Astrocyte of the spinal cord (primary cell): ENCODE data around the gene TTLL3.
A peak's percentile ranks its signal among the peaks of the same experiment; 100 is the strongest.

ENCODE experiments used
- DNase-seq: peaks from one replicate; pipeline ENCODE4 v3.0.0; 2011; ENCODE audit warnings: low read depth, low spot score
- H3K4me3 ChIP-seq: 2 replicates; pipeline ENCODE4 v1.5.1; 2011; ENCODE audit warnings: low read depth, mild to moderate bottlenecking, low read length, moderate library complexity
- in situ Hi-C: cut with HindIII; loops from 2 replicates; pipeline ENCODE4 v1.10.0; 2017; ENCODE audit warnings: low sequenced_read_pairs
- TF ChIP-seq, protein P1 (sequence below): IDR thresholded peaks from 2 replicates; pipeline ENCODE4 v1.5.1; 2012; ENCODE audit warnings: low read depth, mild to moderate bottlenecking, low read length, inconsistent platforms

TTLL3 gene

DNA sequence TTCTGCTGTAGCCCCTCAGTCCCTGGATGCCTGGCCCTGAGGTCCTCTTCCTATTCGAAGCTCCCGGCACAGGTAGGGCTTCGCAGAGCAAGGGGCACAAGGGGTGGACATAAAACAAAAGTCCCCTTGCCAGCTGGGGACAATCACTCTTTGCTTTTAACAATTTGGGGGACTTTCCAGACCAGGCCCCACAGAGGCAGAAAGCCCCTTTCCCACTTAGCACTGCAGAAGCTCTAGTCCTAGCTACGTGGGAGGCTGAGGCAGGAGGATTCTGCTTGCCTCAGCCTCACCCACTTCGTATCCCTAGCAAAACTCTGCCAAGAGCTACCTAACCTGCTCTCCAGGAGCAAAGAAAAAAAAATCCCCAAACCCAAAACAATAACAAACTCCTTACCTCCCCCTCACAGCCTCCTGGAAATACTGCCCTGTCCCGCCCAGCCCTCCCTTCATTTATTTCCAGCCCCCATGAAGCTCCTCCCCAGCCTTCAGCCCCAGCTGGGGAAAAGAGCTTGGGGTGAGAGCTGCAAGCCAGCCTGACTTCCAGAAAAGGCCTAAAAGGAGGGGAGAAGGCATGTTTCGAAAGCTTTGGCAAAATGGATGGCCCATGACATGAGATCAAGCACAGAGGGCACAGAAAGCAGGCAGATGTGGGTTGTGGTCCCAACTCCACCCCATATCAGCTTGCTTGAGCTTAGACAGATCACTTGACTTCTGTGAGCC lies 69.9 kb downstream of the TTLL3 start, which contains the start of gene CIDEC:
CIDEC (minus strand) TSS at position 424 of the 720 bp plus-strand sequence. CDS start 1,767 bp downstream, outside the sequence.
- TF ChIP-seq, protein P1, sequence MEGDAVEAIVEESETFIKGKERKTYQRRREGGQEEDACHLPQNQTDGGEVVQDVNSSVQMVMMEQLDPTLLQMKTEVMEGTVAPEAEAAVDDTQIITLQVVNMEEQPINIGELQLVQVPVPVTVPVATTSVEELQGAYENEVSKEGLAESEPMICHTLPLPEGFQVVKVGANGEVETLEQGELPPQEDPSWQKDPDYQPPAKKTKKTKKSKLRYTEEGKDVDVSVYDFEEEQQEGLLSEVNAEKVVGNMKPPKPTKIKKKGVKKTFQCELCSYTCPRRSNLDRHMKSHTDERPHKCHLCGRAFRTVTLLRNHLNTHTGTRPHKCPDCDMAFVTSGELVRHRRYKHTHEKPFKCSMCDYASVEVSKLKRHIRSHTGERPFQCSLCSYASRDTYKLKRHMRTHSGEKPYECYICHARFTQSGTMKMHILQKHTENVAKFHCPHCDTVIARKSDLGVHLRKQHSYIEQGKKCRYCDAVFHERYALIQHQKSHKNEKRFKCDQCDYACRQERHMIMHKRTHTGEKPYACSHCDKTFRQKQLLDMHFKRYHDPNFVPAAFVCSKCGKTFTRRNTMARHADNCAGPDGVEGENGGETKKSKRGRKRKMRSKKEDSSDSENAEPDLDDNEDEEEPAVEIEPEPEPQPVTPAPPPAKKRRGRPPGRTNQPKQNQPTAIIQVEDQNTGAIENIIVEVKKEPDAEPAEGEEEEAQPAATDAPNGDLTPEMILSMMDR = no peak
- no peak within 1 kb of the TSS for H3K4me3 ChIP-seq
- DNase-seq = no peak
- in situ Hi-C loops = no loop called here

DNA sequence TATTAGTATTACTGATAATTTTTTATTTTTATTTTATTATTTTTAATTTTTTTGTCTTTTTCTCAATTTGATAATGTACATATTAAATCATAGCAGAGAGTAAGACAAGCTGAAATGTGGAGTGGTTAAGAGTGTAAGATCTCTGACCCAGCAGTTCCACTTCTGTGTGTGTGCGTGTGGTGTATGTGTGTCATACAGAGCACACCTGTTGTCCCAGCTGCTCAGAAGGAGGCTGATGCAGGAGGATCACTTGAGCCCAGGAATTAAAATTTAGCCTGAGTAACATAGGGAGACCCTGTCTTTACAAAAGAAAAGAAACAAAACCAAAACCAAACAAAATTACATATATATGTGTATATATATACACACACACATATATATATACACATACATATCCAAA lies 71.4 kb downstream of the TTLL3 start:
- H3K4me3 ChIP-seq = no peak overlapping the region
- in situ Hi-C loops = no loop called here
- TF ChIP-seq, protein P1 = no peak
- DNase-seq = no peak

DNA sequence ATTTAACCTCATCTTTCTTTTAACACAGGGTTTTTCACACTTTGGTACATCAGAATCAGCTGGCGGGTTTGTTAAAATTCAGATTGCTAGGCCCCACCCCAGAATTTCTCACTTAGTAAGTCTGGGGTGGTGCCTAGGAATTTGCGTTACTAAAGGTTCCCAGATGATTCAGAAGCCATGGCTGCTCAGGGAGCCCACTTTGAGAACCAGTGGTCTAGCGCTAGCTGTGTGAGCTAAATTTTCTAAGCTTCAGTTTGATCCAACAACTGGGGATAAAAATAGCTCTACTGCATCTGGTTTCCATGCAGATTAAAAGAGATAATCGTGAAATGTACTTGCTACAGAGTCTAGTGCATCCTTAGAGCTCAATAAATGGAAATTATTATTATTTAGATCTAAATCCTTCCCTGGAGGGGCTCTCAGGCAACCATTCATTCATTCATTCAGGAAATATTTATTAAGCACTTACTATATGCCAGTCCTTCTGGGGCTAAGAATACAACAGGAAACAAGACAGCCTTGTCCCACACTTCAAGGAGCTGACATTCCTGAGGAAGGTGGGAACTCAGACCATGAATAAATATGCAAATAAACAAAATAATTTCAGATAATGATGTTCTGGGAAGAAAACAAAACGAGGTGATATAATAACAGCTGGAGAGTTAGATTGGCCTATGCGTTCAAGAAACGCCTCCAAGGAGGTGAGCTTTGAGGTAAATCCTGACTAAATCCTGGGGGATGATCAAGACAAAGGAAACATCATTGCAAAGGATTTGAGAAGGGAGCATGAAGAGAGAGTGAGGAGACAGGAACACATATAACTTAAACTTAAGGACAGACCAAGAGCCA lies 73.9 kb downstream of the TTLL3 start:
- TF ChIP-seq, protein P1 = no peak
- DNase-seq = peak; percentile 33
- in situ Hi-C loops = no loop called here
- no peak overlapping the region for H3K4me3 ChIP-seq

DNA sequence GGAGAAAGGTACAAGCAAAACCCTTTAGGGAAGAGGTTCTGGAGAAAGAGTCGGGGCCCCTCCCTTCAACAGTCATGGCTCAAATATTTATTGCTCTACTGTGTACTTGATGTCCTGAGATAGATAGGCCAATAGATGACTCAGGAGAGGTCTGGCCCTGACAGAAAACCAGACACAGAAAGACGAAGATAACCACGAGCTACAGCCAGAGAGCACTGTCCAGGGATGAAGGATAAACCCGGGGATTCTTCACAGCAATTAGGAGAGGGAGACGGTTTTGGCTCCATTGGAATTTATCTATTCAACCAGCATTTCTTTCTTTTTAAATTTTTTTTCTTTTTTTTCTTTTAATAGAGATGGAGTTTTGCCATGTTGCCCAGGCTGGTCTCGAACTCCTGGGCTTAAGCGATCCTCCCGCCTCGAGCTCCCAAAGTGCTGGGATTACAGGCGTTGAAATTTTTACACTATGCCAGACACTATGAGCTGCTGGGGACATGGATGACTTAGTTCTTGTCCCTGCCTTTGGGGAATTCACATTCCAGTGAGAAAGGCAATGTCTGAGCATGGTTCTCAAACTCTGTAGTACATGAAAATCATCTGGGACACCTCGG lies 74.6 kb downstream of the TTLL3 start:
- in situ Hi-C loops = no loop called here
- DNase-seq = peak; percentile 68
- TF ChIP-seq, protein P1 = no peak
- no peak overlapping the region for H3K4me3 ChIP-seq
